CD14-positive monocyte (primary cell): Measurements from ENCODE around the gene YIPF3. TPM values are rescaled to one million over a fixed set of nuclear protein-coding genes. Genes with fewer than 3 reads are reported as not detected.

Experiments
- DNase-seq, 3 donors: peaks; one replicate each; pipeline ENCODE4 v3.0.0-alpha.2; 2011 to 2022
- H2AFZ ChIP-seq: 2 replicates; pipeline ENCODE4 v1.6.0; 2012; ENCODE audit warnings: mild to moderate bottlenecking, low read depth, low read length, inconsistent platforms; ENCODE audit not compliant: insufficient read depth, poor library complexity, severe bottlenecking
- H3K27ac ChIP-seq, 2 donors: 1 replicate in 1 of 2; 2 replicates in 1 of 2; pipeline ENCODE4 v1.5.1; 2012 to 2013; ENCODE audit warnings: low read length in 2 of 2, control low read depth in 1 of 2, inconsistent platforms in 1 of 2, low read depth in 1 of 2, mild to moderate bottlenecking in 1 of 2
- H3K27me3 ChIP-seq, 2 donors: one replicate each; pipeline versions ENCODE4 v1.6.0 to v1.6.1; 2011 to 2013; ENCODE audit warnings: low read length in 2 of 2; ENCODE audit not compliant: control insufficient read depth in 2 of 2, insufficient read depth in 2 of 2
- H3K36me3 ChIP-seq, 2 donors: replicated peaks in 1 of 2; 1 replicate in 1 of 2; 2 replicates in 1 of 2; pipeline versions ENCODE4 v1.5.1 to v1.6.1; 2012 to 2013; ENCODE audit warnings: low read length in 2 of 2, control low read depth in 1 of 2, inconsistent platforms in 1 of 2, mild to moderate bottlenecking in 1 of 2; ENCODE audit not compliant: insufficient read depth in 2 of 2, control insufficient read depth in 1 of 2
- H3K4me1 ChIP-seq, 2 donors: 1 replicate in 1 of 2; 2 replicates in 1 of 2; pipeline versions ENCODE4 v1.5.1 to v1.6.1; 2012 to 2013; ENCODE audit warnings: low read length in 2 of 2, control low read depth in 1 of 2, inconsistent platforms in 1 of 2, mild to moderate bottlenecking in 1 of 2, moderate library complexity in 1 of 2; ENCODE audit not compliant: insufficient read depth in 2 of 2, control insufficient read depth in 1 of 2
- H3K4me2 ChIP-seq: replicated peaks from 2 replicates; pipeline ENCODE3; 2012; ENCODE audit warnings: low read length, moderate library complexity, mild to moderate bottlenecking; ENCODE audit not compliant: poor library complexity, severe bottlenecking; ENCODE audit errors: extremely low read depth
- H3K4me3 ChIP-seq, 3 experiments: fragments of 200-600 bp in 1 of 3; sonication (generic) in 1 of 3; replicated peaks in 1 of 3; 1 replicate in 2 of 3; 2 replicates in 1 of 3; pipeline ENCODE4 v1.5.1; 2011 to 2013; ENCODE audit warnings: low read length in 3 of 3, mild to moderate bottlenecking in 3 of 3, control low read depth in 2 of 3, low read depth in 2 of 3, inconsistent platforms in 1 of 3, moderate library complexity in 1 of 3
- H3K79me2 ChIP-seq: 2 replicates; pipeline ENCODE4 v1.6.0; 2012; ENCODE audit warnings: mild to moderate bottlenecking, control low read depth, inconsistent platforms, low read length, moderate library complexity; ENCODE audit not compliant: insufficient read depth
- H3K9ac ChIP-seq: 2 replicates; pipeline ENCODE4 v1.6.0; 2017; ENCODE audit warnings: low read length, mild to moderate bottlenecking; ENCODE audit not compliant: insufficient read depth, poor library complexity, severe bottlenecking
- H3K9me3 ChIP-seq, 2 donors: replicated peaks in 1 of 2; 1 replicate in 1 of 2; 2 replicates in 1 of 2; pipeline versions ENCODE4 v1.5.1 to v1.6.1; 2012 to 2013; ENCODE audit warnings: low read length in 2 of 2, control low read depth in 1 of 2; ENCODE audit not compliant: control insufficient read depth in 1 of 2, insufficient read depth in 1 of 2
- H4K20me1 ChIP-seq: 2 replicates; pipeline ENCODE4 v1.6.0; 2012; ENCODE audit warnings: mild to moderate bottlenecking, low read length, control low read depth, moderate library complexity; ENCODE audit not compliant: insufficient read depth
- H3K27ac Mint-ChIP-seq, 7 donors: one replicate each; pipeline ENCODE4 v1.8.0; 2020; ENCODE audit warnings: mild to moderate bottlenecking in 7 of 7, mixed read lengths in 7 of 7, moderate library complexity in 6 of 7, inconsistent platforms in 2 of 7
- H3K27me3 Mint-ChIP-seq, 3 donors: one replicate each; pipeline ENCODE4 v1.8.0; 2021 to 2022; ENCODE audit warnings: low read depth in 3 of 3, mild to moderate bottlenecking in 3 of 3, mixed read lengths in 3 of 3, moderate library complexity in 3 of 3, inconsistent platforms in 1 of 3
- H3K36me3 Mint-ChIP-seq, 2 donors: one replicate each; pipeline ENCODE4 v1.8.0; 2020; ENCODE audit warnings: mixed read lengths in 2 of 2, inconsistent platforms in 1 of 2, mild to moderate bottlenecking in 1 of 2
- H3K4me1 Mint-ChIP-seq: one replicate; pipeline ENCODE4 v1.8.0; 2020; ENCODE audit warnings: mild to moderate bottlenecking, mixed read lengths
- H3K4me3 Mint-ChIP-seq, 2 donors: one replicate each; pipeline ENCODE4 v1.8.0; 2020; ENCODE audit warnings: mild to moderate bottlenecking in 2 of 2, mixed read lengths in 2 of 2, moderate library complexity in 1 of 2
- H3K9me3 Mint-ChIP-seq, 7 donors: one replicate each; pipeline ENCODE4 v1.8.0; 2020 to 2022; ENCODE audit warnings: mixed read lengths in 7 of 7, mild to moderate bottlenecking in 6 of 7, moderate library complexity in 6 of 7, inconsistent platforms in 2 of 7
- CTCF ChIP-seq: fragments of 200-600 bp; IDR thresholded peaks from one replicate; pipeline ENCODE4 v1.8.0; 2022; ENCODE audit warnings: antibody characterized with exemption, mild to moderate bottlenecking
- WGBS: methylation state at CpG from one replicate; pipeline ENCODE4 v1.1.5; 2013; ENCODE audit warnings: missing lambda C conversion rate; ENCODE audit not compliant: insufficient coverage; 5-methylcytosine and 5-hydroxymethylcytosine counted together
- intact Hi-C, 2 donors: fragments of 100-400 bp; cut with micrococcal nuclease; formaldehyde crosslinking; loops; one replicate each; pipeline versions ENCODE4 v1.15.0 to v1.15.1; 2023
- polyA plus RNA-seq, 3 donors: library from polyadenylated mRNA; depleted of rRNA in 1 of 3; unstranded in 2 of 3; stranded (reverse) in 1 of 3; fragments of 300-500 nt in 2 of 3; fragments of >200 nt in 1 of 3; fragmentation: Illumina TruSeq in 2 of 3; gene quantifications; 1 replicate in 2 of 3; 2 replicates in 1 of 3; pipeline ENCODE4 v1.2.3, GENCODE V29; 2012 to 2021

Gene YIPF3
- polyA plus RNA-seq, 3 donors: 112 to 126 (median 123) TPM

- no peak for TF ChIP-seq CTCF
- Histone ChIP-seq H3K9me3 (no peaks in the 10 kb centered on the region), H3K27me3 (no peaks in the 10 kb centered on the region), H3K4me1 (peaks cover 23 to 37% of the 10 kb centered on the region in 2 donors), H3K79me2 (peaks cover 54% of the 10 kb centered on the region), H2AFZ (peak overlapping the region; percentile 99), H3K36me3 (peaks cover 58 to 71% of the 10 kb centered on the region in 2 donors), H3K9ac (peak overlapping the region; percentile 92), H4K20me1 (peaks cover 41% of the 10 kb centered on the region), H3K4me3 (peak overlapping the region; percentile 61 to 100 (median 78)), H3K27ac (peak overlapping the region; percentile 35 to 93), H3K4me2 (peak overlapping the region; percentile 99)
- intact Hi-C loops: loop anchor here (5.0 to 10.0 kb wide), 4 partner anchors 152 to 502 kb away; partner anchors contain the start of genes SRF (in 2 of the 2), KLHDC3 (in 1 of the 2), MEA1 (in 1 of the 2) and ZNF318 (in 1 of the 2)
- Mint-ChIP-seq H3K4me3 (no peak overlapping the region), H3K4me1 (peaks cover 36% of the 10 kb centered on the region), H3K27ac (no peak overlapping the region), H3K9me3 (no peaks in the 10 kb centered on the region), H3K27me3 (no peaks in the 10 kb centered on the region), H3K36me3 (peaks cover 45 to 53% of the 10 kb centered on the region in 2 donors)
- DNase-seq: no peak
- 0% methylated on average over 6 of the region's 10 CpGs for WGBS
Observed at GRCh38 chr6:43516367-43516696, 394 bp downstream of the YIPF3 start.

GRCh38 chr6:43515808-43516207 is 918 bp downstream of the YIPF3 start:
- Histone ChIP-seq H3K27me3 (no peaks in the 10 kb centered on the region), H3K9me3 (no peaks in the 10 kb centered on the region), H3K27ac (peak overlapping the region in 1 of 2 donors; percentile 93), H3K4me1 (peaks cover 23 to 38% of the 10 kb centered on the region in 2 donors), H3K36me3 (peaks cover 58 to 71% of the 10 kb centered on the region in 2 donors), H3K4me2 (peak overlapping the region; percentile 99), H4K20me1 (peaks cover 46% of the 10 kb centered on the region), H3K9ac (peak overlapping the region; percentile 92), H3K79me2 (peaks cover 54% of the 10 kb centered on the region), H3K4me3 (peak overlapping the region; percentile 61 to 100 (median 78)), H2AFZ (no peak overlapping the region)
- no peaks in the 10 kb centered on the region for H3K9me3 Mint-ChIP-seq
- WGBS: 87% methylated on average over 9 of the region's 9 CpGs
- H3K27me3 Mint-ChIP-seq: no peaks in the 10 kb centered on the region
- intact Hi-C loops: loop anchor here (5.0 to 10.0 kb wide), 4 partner anchors 151 to 501 kb away; partner anchors contain the start of genes SRF (in 2 of the 2), KLHDC3 (in 1 of the 2), MEA1 (in 1 of the 2) and ZNF318 (in 1 of the 2)
- H3K4me3 Mint-ChIP-seq: no peak overlapping the region
- TF ChIP-seq CTCF: no peak
- peak overlapping the region in 1 of 7 donors; percentile 55 for H3K27ac Mint-ChIP-seq
- H3K36me3 Mint-ChIP-seq: peaks cover 49 to 51% of the 10 kb centered on the region in 2 donors
- peaks cover 37% of the 10 kb centered on the region for H3K4me1 Mint-ChIP-seq
- no peak for DNase-seq
